Measurements from ENCODE around the gene MMP7.

DNA sequence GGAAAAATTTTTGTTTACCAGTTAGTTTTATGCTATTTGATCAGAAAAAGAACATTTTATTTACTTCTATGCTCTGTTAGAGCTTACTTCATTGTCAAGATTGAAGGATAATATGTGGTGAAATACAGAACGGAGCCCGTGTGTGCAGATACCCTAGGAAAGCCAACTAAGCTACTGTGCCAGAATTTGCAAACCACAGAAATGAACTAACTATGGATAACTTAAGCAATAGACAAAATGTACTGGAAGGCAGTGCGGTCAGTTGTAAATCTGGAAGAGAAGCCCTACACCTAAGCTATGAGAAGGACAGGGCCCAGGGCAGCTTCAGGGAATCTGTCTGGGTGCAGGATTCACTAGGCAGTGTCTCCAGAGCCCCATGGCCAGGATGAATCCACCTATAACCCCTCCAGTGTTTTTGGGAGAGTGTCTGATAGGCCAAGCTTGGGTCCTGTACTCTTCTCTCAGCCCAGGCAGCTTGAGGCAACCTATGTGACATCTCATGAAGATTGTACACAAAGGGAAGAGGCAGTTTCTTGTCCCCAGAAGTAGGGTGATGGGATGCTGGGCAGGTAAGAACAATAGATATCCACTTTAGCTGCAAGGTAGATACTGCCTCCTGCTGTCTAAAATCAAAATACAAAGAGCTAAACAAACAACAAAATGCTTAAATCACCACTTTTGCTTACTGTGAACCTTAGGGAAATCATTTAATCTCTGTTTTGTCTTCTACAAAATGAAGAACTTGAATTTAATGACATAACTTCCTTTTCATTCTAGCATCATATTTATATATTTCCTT lies 12.1 kb downstream of the MMP7 start:
- TF ChIP-seq CTCF (optimal IDR thresholded peaks at IDR 0.05 in 1 of 3, IDR thresholded peaks at IDR 0.05 in 1 of 3, conservative IDR thresholded peaks at IDR 0.05 in 1 of 3; ENCODE audit: extremely low read depth in 1 of 3, insufficient read depth in 2 of 3, low read length in 3 of 3) (peak; percentile 20 to 39 (median 21)), EZH2 (IDR thresholded peaks at IDR 0.05; ENCODE audit: low read length) (no peak)

Data from keratinocyte (primary cell).